ENCODE measurements around the gene PCLAF. TPM values are rescaled to one million over a fixed set of nuclear protein-coding genes. Genes with fewer than 3 reads are reported as not detected.

PCLAF gene
- total and polyA plus RNA-seq, 4 donors, result 1.4 to 72.2 (median 3.4) TPM

- WGBS, result 84% methylated on average over 7 of the region's 7 CpGs
- no peak for TF ChIP-seq RXRA (IDR thresholded peaks at IDR 0.05)
- no peak for TF ChIP-seq JUND (IDR thresholded peaks at IDR 0.05)
- peaks cover 1 to 9% (median 6%) of the 10 kb centered on the region in 4 donors for H3K4me1 ChIP-seq (ENCODE audit: control insufficient read depth in 4 of 4, insufficient read depth in 4 of 4, low read length in 3 of 4)
- H3K27me3 ChIP-seq (ENCODE audit: control insufficient read depth in 4 of 4, insufficient read depth in 4 of 4, low read length in 3 of 4), result no peaks in the 10 kb centered on the region
- DNase-seq (ENCODE audit: low spot score), result no peak
- no peak overlapping the region for H3K9ac ChIP-seq (ENCODE audit: low read depth in 1 of 2, low read length in 2 of 2)
- no peak overlapping the region for H3K4me3 ChIP-seq (ENCODE audit: low read depth in 1 of 3, low read length in 3 of 3)
- H3K36me3 ChIP-seq (ENCODE audit: control insufficient read depth in 4 of 4, insufficient read depth in 3 of 4, low read depth in 1 of 4, low read length in 3 of 4), result no peaks in the 10 kb centered on the region
- H3K9me3 ChIP-seq (ENCODE audit: control insufficient read depth in 4 of 4, low read length in 3 of 4), result no peaks in the 10 kb centered on the region
- no peak overlapping the region for H3K27ac ChIP-seq (ENCODE audit: low read depth in 1 of 2, low read length in 2 of 2)
These were observed 30.0 kb downstream of the PCLAF start for GRCh38 chr15:64351265-64351664.

DNA sequence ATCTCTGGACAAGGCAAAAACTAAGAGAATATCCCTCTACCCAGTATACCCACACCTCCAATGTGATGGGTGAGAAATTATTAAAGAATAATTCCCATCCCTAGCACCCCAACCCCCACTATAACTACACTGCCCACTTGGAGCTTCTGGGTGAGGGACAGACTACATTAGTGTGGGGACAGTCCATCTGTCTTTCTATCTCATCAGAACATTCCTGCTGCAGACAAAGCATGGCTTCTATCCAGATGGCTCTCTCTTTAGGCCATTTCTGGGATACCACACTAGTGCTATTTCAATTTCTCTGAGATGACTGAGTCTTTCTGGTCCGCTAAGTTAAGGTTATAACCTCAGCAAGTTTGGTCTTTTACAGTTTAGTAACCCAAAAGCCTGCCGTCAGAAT lies 31.9 kb downstream of the PCLAF start:
- H3K27me3 ChIP-seq (ENCODE audit: control insufficient read depth in 4 of 4, insufficient read depth in 4 of 4, low read length in 3 of 4), result no peaks in the 10 kb centered on the region
- H3K27ac ChIP-seq (ENCODE audit: low read depth in 1 of 2, low read length in 2 of 2), result no peak overlapping the region
- peaks cover 0 to 8% (median 2%) of the 10 kb centered on the region in 4 donors for H3K4me1 ChIP-seq (ENCODE audit: control insufficient read depth in 4 of 4, insufficient read depth in 4 of 4, low read length in 3 of 4)
- 96% methylated on average over 2 of the region's 2 CpGs for WGBS
- no peak overlapping the region for H3K4me3 ChIP-seq (ENCODE audit: low read depth in 1 of 3, low read length in 3 of 3)
- H3K36me3 ChIP-seq (ENCODE audit: control insufficient read depth in 4 of 4, insufficient read depth in 3 of 4, low read depth in 1 of 4, low read length in 3 of 4), result no peaks in the 10 kb centered on the region
- no peaks in the 10 kb centered on the region for H3K9me3 ChIP-seq (ENCODE audit: control insufficient read depth in 4 of 4, low read length in 3 of 4)
- TF ChIP-seq SP1 (IDR thresholded peaks at IDR 0.05) (no peak), YY1 (IDR thresholded peaks at IDR 0.05) (no peak), FOXA1 (IDR thresholded peaks at IDR 0.05) (no peak), JUND (IDR thresholded peaks at IDR 0.05) (no peak), FOXA2 (IDR thresholded peaks at IDR 0.05) (no peak), TAF1 (conservative IDR thresholded peaks at IDR 0.05) (no peak), NR2F2 (IDR thresholded peaks at IDR 0.05) (no peak), GABPA (IDR thresholded peaks at IDR 0.05 in 1 of 2, conservative IDR thresholded peaks at IDR 0.05 in 1 of 2) (no peak), EGR1 (IDR thresholded peaks at IDR 0.05; ENCODE audit: low read depth in 2 of 2) (no peak), REST (IDR thresholded peaks at IDR 0.05) (no peak), HNF4G (IDR thresholded peaks at IDR 0.05) (no peak)
- TF ChIP-seq, protein P1, sequence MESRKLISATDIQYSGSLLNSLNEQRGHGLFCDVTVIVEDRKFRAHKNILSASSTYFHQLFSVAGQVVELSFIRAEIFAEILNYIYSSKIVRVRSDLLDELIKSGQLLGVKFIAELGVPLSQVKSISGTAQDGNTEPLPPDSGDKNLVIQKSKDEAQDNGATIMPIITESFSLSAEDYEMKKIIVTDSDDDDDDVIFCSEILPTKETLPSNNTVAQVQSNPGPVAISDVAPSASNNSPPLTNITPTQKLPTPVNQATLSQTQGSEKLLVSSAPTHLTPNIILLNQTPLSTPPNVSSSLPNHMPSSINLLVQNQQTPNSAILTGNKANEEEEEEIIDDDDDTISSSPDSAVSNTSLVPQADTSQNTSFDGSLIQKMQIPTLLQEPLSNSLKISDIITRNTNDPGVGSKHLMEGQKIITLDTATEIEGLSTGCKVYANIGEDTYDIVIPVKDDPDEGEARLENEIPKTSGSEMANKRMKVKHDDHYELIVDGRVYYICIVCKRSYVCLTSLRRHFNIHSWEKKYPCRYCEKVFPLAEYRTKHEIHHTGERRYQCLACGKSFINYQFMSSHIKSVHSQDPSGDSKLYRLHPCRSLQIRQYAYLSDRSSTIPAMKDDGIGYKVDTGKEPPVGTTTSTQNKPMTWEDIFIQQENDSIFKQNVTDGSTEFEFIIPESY (IDR thresholded peaks at IDR 0.05), result no peak
- TF ChIP-seq, protein P2, sequence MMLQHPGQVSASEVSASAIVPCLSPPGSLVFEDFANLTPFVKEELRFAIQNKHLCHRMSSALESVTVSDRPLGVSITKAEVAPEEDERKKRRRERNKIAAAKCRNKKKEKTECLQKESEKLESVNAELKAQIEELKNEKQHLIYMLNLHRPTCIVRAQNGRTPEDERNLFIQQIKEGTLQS (IDR thresholded peaks at IDR 0.05), result no peak
- TF ChIP-seq, protein P3, sequence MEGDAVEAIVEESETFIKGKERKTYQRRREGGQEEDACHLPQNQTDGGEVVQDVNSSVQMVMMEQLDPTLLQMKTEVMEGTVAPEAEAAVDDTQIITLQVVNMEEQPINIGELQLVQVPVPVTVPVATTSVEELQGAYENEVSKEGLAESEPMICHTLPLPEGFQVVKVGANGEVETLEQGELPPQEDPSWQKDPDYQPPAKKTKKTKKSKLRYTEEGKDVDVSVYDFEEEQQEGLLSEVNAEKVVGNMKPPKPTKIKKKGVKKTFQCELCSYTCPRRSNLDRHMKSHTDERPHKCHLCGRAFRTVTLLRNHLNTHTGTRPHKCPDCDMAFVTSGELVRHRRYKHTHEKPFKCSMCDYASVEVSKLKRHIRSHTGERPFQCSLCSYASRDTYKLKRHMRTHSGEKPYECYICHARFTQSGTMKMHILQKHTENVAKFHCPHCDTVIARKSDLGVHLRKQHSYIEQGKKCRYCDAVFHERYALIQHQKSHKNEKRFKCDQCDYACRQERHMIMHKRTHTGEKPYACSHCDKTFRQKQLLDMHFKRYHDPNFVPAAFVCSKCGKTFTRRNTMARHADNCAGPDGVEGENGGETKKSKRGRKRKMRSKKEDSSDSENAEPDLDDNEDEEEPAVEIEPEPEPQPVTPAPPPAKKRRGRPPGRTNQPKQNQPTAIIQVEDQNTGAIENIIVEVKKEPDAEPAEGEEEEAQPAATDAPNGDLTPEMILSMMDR (IDR thresholded peaks at IDR 0.05; ENCODE audit: low read depth, low read length, missing input control), result no peak
- no peak for DNase-seq (ENCODE audit: low spot score)
- H3K9ac ChIP-seq (ENCODE audit: low read depth in 1 of 2, low read length in 2 of 2), result no peak overlapping the region

Data from liver (tissue), 9 donors.